Central memory CD8-positive, alpha-beta T cell (primary cell): ENCODE results near the gene C22orf15.
"Not testable (repeated sequence)": the region's sequence is repeated elsewhere in the genome, so short reads cannot be mapped to it uniquely, and the experiment has no call there.

Source experiments
- ATAC-seq: fragments of 150-1000 bp; cut with Tn5 transposase; replicated peaks from 2 replicates; pipeline ENCODE4 v1.10.0; 2022; ENCODE audit warnings: mild to moderate bottlenecking, moderate FRiP score, moderate number of reproducible peaks; ENCODE audit not compliant: poor library complexity, severe bottlenecking; ENCODE audit errors: extremely low read depth
- DNase-seq, 2 donors: peaks; one replicate each; pipeline ENCODE4 v3.0.0; 2021; ENCODE audit warnings: low spot score in 2 of 2
- H3K27ac Mint-ChIP-seq: one replicate; pipeline ENCODE4 v1.8.0; 2022; ENCODE audit warnings: low read depth, mild to moderate bottlenecking, moderate library complexity, mixed read lengths
- H3K27me3 Mint-ChIP-seq: one replicate; pipeline ENCODE4 v1.8.0; 2022; ENCODE audit warnings: mixed read lengths
- H3K36me3 Mint-ChIP-seq: one replicate; pipeline ENCODE4 v1.8.0; 2022; ENCODE audit warnings: mild to moderate bottlenecking, moderate library complexity, mixed read lengths; ENCODE audit not compliant: insufficient read depth
- H3K4me1 Mint-ChIP-seq: one replicate; pipeline ENCODE4 v1.8.0; 2022; ENCODE audit warnings: mixed read lengths
- H3K4me3 Mint-ChIP-seq: one replicate; pipeline ENCODE4 v1.8.0; 2022; ENCODE audit warnings: mild to moderate bottlenecking, moderate library complexity, mixed read lengths
- H3K9me3 Mint-ChIP-seq: one replicate; pipeline ENCODE4 v1.8.0; 2022; ENCODE audit warnings: mixed read lengths

Gene C22orf15

DNA sequence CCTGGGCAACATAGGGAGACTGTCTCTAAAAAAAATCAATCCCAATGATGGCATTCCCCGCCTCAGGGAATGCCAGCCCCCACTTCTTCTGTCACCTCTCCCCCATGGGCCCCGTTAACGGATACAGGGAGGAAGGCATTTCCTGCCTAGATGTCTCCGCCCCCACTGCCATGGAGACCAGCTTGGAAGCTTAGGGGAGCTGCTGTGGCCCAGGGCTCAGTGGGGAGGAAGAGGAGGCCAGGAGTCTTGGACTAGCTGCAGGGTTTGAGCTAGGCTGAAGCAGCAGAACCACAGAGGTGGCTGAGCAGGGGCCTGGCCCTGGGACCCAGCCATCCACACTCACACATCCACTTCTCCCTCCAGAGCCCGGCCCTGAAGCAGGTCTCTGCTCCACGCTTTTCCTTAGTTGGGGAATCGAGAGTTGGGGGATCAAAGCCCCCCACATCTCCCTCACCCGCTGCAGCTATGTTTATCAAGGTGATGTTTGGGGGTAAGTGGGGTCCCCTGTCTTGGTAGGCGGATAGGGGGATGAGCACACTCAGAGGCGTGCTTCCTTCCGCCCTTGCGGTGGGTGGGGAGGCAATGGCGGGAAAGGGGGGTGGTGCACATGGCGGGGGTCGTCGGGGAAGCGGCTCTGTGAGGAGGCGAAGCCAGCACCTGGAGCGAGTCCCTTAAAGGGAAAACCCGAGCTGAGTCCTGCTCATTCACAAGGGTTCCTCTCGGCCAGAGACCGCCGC lies at the start of gene C22orf15:
Gene C22orf15 (plus strand): TSS at position 149 of the 737 bp plus-strand sequence. CDS start 317 bp downstream, at position 466.
- peaks cover 6% of the 10 kb centered on the region for H3K36me3 Mint-ChIP-seq
- H3K4me3 Mint-ChIP-seq: peak within 1 kb of the TSS; percentile 78
- no peaks in the 10 kb centered on the region for H3K27me3 Mint-ChIP-seq
- no peaks in the 10 kb centered on the region for H3K9me3 Mint-ChIP-seq
- peak within 1 kb of the TSS; percentile 44 for H3K27ac Mint-ChIP-seq
- peaks cover 28% of the 10 kb centered on the region for H3K4me1 Mint-ChIP-seq
- ATAC-seq (no peak), DNase-seq (no peak)

GRCh38 chr22:23713696-23714595 lies 48.8 kb upstream of the C22orf15 start:
- no peak for ATAC-seq
- peak overlapping the region; percentile 64 for H3K4me3 Mint-ChIP-seq
- peak overlapping the region; percentile 89 for H3K27ac Mint-ChIP-seq
- DNase-seq: no peak
- H3K4me1 Mint-ChIP-seq: peaks cover 33% of the 10 kb centered on the region
- peaks cover 43% of the 10 kb centered on the region for H3K36me3 Mint-ChIP-seq
- no peaks in the 10 kb centered on the region for H3K27me3 Mint-ChIP-seq
- no peaks in the 10 kb centered on the region for H3K9me3 Mint-ChIP-seq

DNA sequence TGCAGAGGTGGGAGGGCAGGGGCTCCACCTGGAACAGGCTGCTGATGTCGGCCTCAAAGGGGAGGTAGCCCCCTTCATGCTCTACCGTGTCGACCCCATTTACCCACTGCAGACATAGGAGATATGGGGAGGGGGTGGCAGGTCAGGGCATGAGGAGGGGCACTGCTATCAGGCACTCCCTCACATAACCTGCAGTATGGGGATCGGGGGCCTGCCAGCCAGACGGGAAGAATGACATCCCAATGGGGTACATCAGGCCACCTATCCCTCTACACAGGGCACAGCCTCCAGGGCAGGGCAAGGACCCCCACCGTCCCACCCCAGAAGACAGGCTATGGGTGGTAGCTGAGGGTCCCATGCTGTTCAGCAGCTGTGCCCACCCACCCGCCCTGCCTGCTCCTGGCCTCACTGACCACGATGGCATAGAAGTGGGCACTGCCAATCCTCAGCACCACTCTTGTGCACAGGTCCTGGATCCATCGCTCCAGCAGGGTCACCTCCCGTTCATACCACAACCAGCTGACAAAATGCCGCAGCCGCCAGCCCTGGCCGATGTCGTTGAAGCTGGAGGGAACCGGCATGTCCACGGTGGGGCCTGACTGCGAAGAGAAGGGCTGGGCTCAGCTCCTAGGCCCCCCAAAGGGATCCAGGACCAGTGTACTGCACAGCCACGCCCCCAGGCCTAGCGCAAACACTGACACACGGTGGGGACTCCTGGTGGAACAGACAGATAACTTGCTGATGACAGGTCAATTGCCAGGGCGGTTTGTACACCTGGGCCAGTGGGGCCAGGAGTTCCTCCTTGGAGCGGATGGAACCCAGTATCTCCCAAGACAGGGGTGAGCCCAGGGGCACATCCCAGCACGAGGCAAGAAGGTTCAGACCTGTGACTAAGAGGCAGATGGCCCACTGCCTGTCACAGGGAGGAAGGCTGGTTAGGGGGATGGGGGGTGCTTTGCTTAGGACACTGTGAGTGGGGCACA lies 47.9 kb upstream of the C22orf15 start:
- H3K27me3 Mint-ChIP-seq: no peaks in the 10 kb centered on the region
- H3K4me1 Mint-ChIP-seq: peaks cover 26% of the 10 kb centered on the region
- ATAC-seq: no peak
- H3K27ac Mint-ChIP-seq: peak overlapping the region; percentile 78
- H3K36me3 Mint-ChIP-seq: peaks cover 33% of the 10 kb centered on the region
- peak overlapping the region; percentile 82 for H3K4me3 Mint-ChIP-seq
- no peak for DNase-seq
- no peaks in the 10 kb centered on the region for H3K9me3 Mint-ChIP-seq

DNA sequence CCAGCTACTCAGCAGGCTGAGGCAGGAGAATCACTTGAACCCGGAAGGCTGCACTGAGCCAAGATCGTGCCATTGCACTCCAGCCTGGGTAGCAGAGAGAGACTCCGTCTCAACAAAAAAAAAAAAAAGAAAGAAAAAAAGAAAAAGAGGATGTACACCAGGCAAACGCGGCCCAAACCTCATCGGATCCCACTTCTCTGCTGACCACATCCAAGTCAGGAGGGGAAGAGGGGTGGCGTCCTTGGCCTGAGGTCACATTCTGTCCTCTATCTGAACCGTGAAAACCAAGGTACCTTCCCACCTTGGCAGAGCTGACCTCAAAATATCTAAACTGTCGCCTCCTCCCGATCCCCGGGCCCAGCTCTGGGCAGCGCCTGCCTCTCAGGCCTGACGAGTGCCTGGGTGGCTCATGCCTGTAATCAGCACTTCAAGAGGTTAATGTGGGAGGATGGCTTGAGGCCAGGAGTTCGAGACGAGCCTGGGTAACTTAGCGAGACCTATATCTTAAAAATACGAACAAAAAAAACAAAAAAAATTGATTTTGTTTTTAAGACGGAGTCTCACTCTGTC lies 46.9 kb upstream of the C22orf15 start:
- ATAC-seq (no peak), DNase-seq (no peak)
- Mint-ChIP-seq H3K36me3 (peaks cover 23% of the 10 kb centered on the region), H3K4me1 (peaks cover 16% of the 10 kb centered on the region), H3K27me3 (no peaks in the 10 kb centered on the region), H3K4me3 (peak overlapping the region; percentile 82), H3K27ac (peak overlapping the region; percentile 78), H3K9me3 (no peaks in the 10 kb centered on the region)

DNA sequence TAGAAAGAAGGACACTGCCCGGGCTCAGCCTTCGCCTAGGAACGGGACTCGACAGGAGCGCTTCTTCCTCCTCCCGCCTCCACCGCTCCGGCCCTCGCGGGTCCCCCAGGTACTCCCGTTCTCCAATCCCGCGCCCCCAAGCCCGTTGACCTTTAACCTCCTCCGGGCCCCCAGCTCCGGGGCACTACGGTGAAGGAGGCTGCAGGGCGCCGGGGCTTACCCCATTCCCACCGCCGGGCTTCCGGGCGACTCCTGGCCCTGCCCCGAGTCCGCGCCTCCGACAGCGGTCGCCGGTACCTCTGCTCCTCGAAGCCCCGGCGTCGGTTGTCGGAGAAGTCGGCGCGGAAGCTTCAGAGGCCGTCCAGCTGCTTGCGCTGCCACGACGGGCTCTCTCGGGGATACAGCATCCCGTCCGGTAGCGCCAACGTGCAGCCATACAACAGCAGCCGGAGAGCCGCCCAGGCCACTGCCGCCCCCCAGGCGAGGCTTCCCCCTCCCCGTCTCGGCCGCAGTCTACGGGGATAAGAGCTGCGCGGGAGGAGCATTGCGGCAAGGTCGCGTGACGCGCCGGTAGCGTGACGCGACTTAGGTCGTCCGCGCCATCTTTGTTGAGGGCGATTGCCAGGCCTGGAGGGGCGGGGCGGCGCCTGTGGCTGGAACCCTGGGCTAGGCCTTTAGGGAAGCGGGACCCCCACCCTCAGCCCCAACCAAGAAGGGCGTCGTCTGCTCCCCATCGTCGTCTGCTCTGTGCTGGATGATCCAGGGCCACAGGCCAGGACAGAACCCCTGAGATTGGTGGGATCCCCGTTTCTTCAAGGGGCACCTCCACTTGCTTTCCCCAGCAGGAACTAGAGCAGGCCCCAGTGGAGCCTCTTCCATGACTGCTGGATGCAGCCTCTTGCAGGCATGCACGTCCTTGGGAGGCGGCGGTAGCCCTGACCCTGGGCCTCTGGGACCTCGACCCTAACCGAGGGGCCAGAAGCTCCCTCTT lies 45.7 kb upstream of the C22orf15 start:
- peak; percentile 93 for ATAC-seq
- no peaks in the 10 kb centered on the region for H3K9me3 Mint-ChIP-seq
- no peaks in the 10 kb centered on the region for H3K27me3 Mint-ChIP-seq
- H3K27ac Mint-ChIP-seq: peak overlapping the region; percentile 78
- H3K4me3 Mint-ChIP-seq: peak overlapping the region; percentile 82
- peak; percentile 71 to 76 for DNase-seq
- peaks cover 12% of the 10 kb centered on the region for H3K36me3 Mint-ChIP-seq
- peaks cover 10% of the 10 kb centered on the region for H3K4me1 Mint-ChIP-seq

- DNase-seq: no peak
- peaks cover 5% of the 10 kb centered on the region for H3K36me3 Mint-ChIP-seq
- peak overlapping the region; percentile 29 for H3K4me3 Mint-ChIP-seq
- no peak overlapping the region for H3K27ac Mint-ChIP-seq
- H3K9me3 Mint-ChIP-seq: no peaks in the 10 kb centered on the region
- H3K4me1 Mint-ChIP-seq: peaks cover 10% of the 10 kb centered on the region
- no peak for ATAC-seq
- peaks cover 8% of the 10 kb centered on the region for H3K27me3 Mint-ChIP-seq
Observed at GRCh38 chr22:23718371-23719165, 44.2 kb upstream of the C22orf15 start.

DNA sequence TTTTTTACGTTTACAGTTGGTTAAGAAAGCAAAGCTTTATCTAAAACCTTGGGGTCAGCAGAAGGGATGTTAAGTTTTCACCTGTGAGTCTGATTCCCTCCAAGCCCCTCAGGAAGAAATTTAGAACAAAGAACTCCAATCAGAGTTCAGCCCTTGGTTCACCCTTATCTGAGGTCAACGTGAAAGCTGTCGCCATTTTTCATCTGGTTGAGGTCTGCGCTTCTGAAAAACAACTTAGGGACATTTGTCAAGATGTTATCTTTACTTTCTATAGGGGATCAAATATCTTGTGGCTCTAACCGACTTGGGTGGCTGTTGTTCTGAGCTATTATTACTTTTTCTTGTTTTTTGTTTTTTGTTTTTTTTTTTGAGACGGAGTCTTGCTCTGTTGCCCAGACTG lies 41.9 kb upstream of the C22orf15 start:
- no peak for ATAC-seq
- no peak for DNase-seq
- no peaks in the 10 kb centered on the region for H3K4me1 Mint-ChIP-seq
- peaks cover 8% of the 10 kb centered on the region for H3K27me3 Mint-ChIP-seq
- no peak overlapping the region for H3K4me3 Mint-ChIP-seq
- H3K36me3 Mint-ChIP-seq: peaks cover 3% of the 10 kb centered on the region
- H3K9me3 Mint-ChIP-seq: no peaks in the 10 kb centered on the region
- H3K27ac Mint-ChIP-seq: no peak overlapping the region

DNA sequence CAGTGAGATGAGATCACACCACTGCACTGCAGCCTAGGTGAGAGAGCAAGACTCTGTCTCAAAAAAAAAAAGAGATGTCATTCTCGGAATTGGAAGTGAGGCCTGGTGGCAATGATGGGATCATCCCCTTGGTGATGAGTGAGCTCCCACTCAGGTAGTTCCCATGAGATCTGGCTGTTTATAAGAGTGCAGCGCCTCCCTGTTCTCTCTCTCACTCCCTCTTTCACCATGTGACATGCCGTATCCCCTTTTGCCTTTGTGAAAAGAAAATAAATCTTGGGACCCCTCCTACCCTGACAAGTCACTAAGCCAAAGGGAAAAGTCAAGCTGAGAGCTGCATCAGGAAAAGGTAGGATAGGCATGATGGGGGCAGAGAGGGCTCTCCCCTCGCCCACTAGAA lies 40.6 kb upstream of the C22orf15 start:
- DNase-seq (no peak), ATAC-seq (no peak)
- no peaks in the 10 kb centered on the region for H3K4me1 Mint-ChIP-seq
- peaks cover under 1% of the 10 kb centered on the region for H3K36me3 Mint-ChIP-seq
- no peak overlapping the region for H3K4me3 Mint-ChIP-seq
- no peaks in the 10 kb centered on the region for H3K9me3 Mint-ChIP-seq
- peaks cover 17% of the 10 kb centered on the region for H3K27me3 Mint-ChIP-seq
- no peak overlapping the region for H3K27ac Mint-ChIP-seq

DNA sequence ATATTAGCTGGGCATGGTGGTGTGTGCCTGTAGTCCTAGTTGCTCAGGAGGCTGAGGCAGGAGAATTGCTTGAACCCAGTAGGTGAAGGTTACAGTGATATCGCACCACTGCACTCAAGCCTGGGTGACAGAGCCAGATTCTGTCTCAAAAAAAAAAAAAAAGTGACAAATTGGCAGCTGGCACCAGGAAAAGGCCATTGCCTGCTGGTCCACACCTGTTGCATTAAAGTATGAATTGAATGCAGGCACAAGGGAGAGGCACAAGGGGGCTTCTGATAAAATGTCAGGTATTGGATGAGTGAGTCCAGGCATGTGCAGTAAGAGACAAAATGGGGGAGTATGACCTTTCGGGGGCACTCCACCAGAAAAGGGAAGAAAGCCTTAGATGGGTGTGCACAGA lies 40.1 kb upstream of the C22orf15 start:
- no peak overlapping the region for H3K27ac Mint-ChIP-seq
- no peak overlapping the region for H3K4me3 Mint-ChIP-seq
- ATAC-seq (no peak), DNase-seq (no peak)
- H3K9me3 Mint-ChIP-seq: no peaks in the 10 kb centered on the region
- H3K27me3 Mint-ChIP-seq: peaks cover 17% of the 10 kb centered on the region
- no peaks in the 10 kb centered on the region for H3K4me1 Mint-ChIP-seq
- H3K36me3 Mint-ChIP-seq: no peaks in the 10 kb centered on the region

- not testable (repeated sequence) for H3K4me3 Mint-ChIP-seq, H3K27ac Mint-ChIP-seq, H3K4me1 Mint-ChIP-seq, H3K36me3 Mint-ChIP-seq, ATAC-seq, H3K9me3 Mint-ChIP-seq, H3K27me3 Mint-ChIP-seq, DNase-seq
Observed at GRCh38 chr22:23728108-23728507, 34.7 kb upstream of the C22orf15 start.
